Measurements from ENCODE around the gene PCBP3. TPM values are rescaled to one million over a fixed set of nuclear protein-coding genes. Genes with fewer than 3 reads are reported as not detected.

The PCBP3 gene
- total and polyA plus RNA-seq, 2 of the 8 experiments (the other 6 are each of a cell fraction or from before 2014, with no cell fraction given), result 3.5 to 6.3 TPM

- ChIA-PET CTCF (ENCODE audit: partially characterized antibody) (no interaction called here), POLR2A (ENCODE audit: partially characterized antibody) (no interaction called here)
- no peak for DNase-seq (ENCODE audit: low read depth in 1 of 2, low spot score in 2 of 2)
- no peaks in the 10 kb centered on the region for H3K36me3 ChIP-seq (ENCODE audit: control insufficient read depth in 2 of 4, insufficient read depth in 4 of 4, low read length in 3 of 4)
- peaks cover 2 to 3% of the 10 kb centered on the region in 2 experiments for H4K20me1 ChIP-seq (replicated peaks in 1 of 2; ENCODE audit: control insufficient read depth in 1 of 2, insufficient read depth in 2 of 2, low read length in 2 of 2)
- no peak overlapping the region for H3K9ac ChIP-seq (replicated peaks in 1 of 4; ENCODE audit: extremely low read depth in 1 of 4, low read depth in 3 of 4, low read length in 3 of 4)
- no peak overlapping the region for H3K23ac ChIP-seq (ENCODE audit: insufficient read length)
- no peak overlapping the region for H4K5ac ChIP-seq (ENCODE audit: insufficient read length, low read depth, low read length)
- H2AK5ac ChIP-seq (ENCODE audit: low read depth, low read length), result no peak overlapping the region
- no peak overlapping the region for H2AFZ ChIP-seq (ENCODE audit: low read length)
- no peaks in the 10 kb centered on the region for H3K79me2 ChIP-seq (ENCODE audit: control insufficient read depth in 1 of 2, insufficient read depth in 2 of 2, low read length in 2 of 2)
- TF ChIP-seq SIX5 (IDR thresholded peaks at IDR 0.05; ENCODE audit: low read depth, low read length) (no peak), NRF1 (IDR thresholded peaks at IDR 0.05; ENCODE audit: low read depth, low read length) (no peak), SP1 (IDR thresholded peaks at IDR 0.05; ENCODE audit: low read depth, low read length) (no peak), USF2 (IDR thresholded peaks at IDR 0.05; ENCODE audit: low read length) (no peak), RNF2 (IDR thresholded peaks at IDR 0.05; ENCODE audit: borderline replicate concordance, low read depth, low read length, missing control alignments, poor library complexity, severe bottlenecking) (no peak), BCL11A (IDR thresholded peaks at IDR 0.05; ENCODE audit: low read depth in 2 of 2, low read length in 2 of 2) (no peak), TBP (IDR thresholded peaks at IDR 0.05; ENCODE audit: low read depth, low read length) (no peak), TAF7 (optimal IDR thresholded peaks at IDR 0.05; ENCODE audit: borderline replicate concordance, low read depth, low read length) (no peak), RAD21 (IDR thresholded peaks at IDR 0.05 in 1 of 2, conservative IDR thresholded peaks at IDR 0.05 in 1 of 2; ENCODE audit: low read depth in 2 of 2, low read length in 2 of 2) (no peak), BACH1 (IDR thresholded peaks at IDR 0.05; ENCODE audit: low read length) (no peak), POLR2A (IDR thresholded peaks at IDR 0.05; ENCODE audit: control extremely low read depth in 1 of 2, low read depth in 2 of 2, low read length in 2 of 2) (no peak), KDM5A (IDR thresholded peaks at IDR 0.05; ENCODE audit: low read length) (no peak), KDM4A (IDR thresholded peaks at IDR 0.05; ENCODE audit: low read depth, low read length, severe bottlenecking) (no peak), CBX5 (IDR thresholded peaks at IDR 0.05; ENCODE audit: low read depth, low read length) (no peak)
- H4K91ac ChIP-seq (replicated peaks; ENCODE audit: insufficient read length, low read length), result no peak overlapping the region
- H2BK20ac ChIP-seq (ENCODE audit: low read length), result no peak overlapping the region
- no peak overlapping the region for H3K4me2 ChIP-seq (ENCODE audit: insufficient read depth in 1 of 2, low read depth in 2 of 2, low read length in 2 of 2)
- no peaks in the 10 kb centered on the region for H3K9me3 ChIP-seq (ENCODE audit: insufficient read depth in 2 of 2, low read depth in 1 of 2, low read length in 1 of 2)
- H3K18ac ChIP-seq (ENCODE audit: extremely low read depth, low read length), result no peak overlapping the region
- no peak for FAIRE-seq
- H3K27ac ChIP-seq (ENCODE audit: low read depth, low read length), result no peak overlapping the region
- H2BK5ac ChIP-seq (ENCODE audit: low read depth, low read length), result no peak overlapping the region
- WGBS, 2 experiments (ENCODE audit: extremely low coverage in 1 of 2, insufficient coverage in 1 of 2, insufficient read length in 1 of 2, insufficient replicate concordance in 2 of 2, low coverage in 1 of 2, low lambda C conversion rate in 2 of 2, missing lambda C conversion rate in 1 of 2), result 92% methylated on average over 12 of the region's 24 CpGs; no CpG with 5 or more reads in 1 of the 2 experiments
- no peak overlapping the region for H3K14ac ChIP-seq (ENCODE audit: insufficient read length)
- H3K4me3 ChIP-seq (ENCODE audit: extremely low read depth in 1 of 4, insufficient read depth in 2 of 4, low read depth in 3 of 4, low read length in 4 of 4), result no peak overlapping the region
- H4K8ac ChIP-seq (ENCODE audit: extremely low read depth, insufficient read depth, low read length), result no peak overlapping the region
- H3K4ac ChIP-seq (replicated peaks; ENCODE audit: insufficient read length, low read depth, low read length), result no peak overlapping the region
- H2BK12ac ChIP-seq (ENCODE audit: low read depth, low read length), result no peak overlapping the region
- no peaks in the 10 kb centered on the region for H3K23me2 ChIP-seq (ENCODE audit: low read depth, low read length)
- H3K56ac ChIP-seq (replicated peaks; ENCODE audit: insufficient read length, low read depth, low read length), result no peak overlapping the region
- no peaks in the 10 kb centered on the region for H3K79me1 ChIP-seq (ENCODE audit: low read depth, low read length)
- H3K27me3 ChIP-seq (replicated peaks in 1 of 4; ENCODE audit: control insufficient read depth in 3 of 4, extremely low read depth in 1 of 4, insufficient read depth in 3 of 4, low read length in 3 of 4), result 0 out of 7 replicates have a peak, but pooled peaks cover 0 to 2% (median 0%) of the 10 kb centered on the region in 4 experiments
- no peak overlapping the region for H2BK120ac ChIP-seq (replicated peaks; ENCODE audit: low read depth, low read length)
- H2BK15ac ChIP-seq (ENCODE audit: low read length), result no peak overlapping the region
- peaks cover 0 to 8% (median 2%) of the 10 kb centered on the region in 4 experiments; a peak in 2 of 7 replicates for H3K4me1 ChIP-seq (replicated peaks in 1 of 4; ENCODE audit: control insufficient read depth in 3 of 4, insufficient read depth in 4 of 4, low read length in 3 of 4)
These were observed 255.3 kb downstream of the PCBP3 start for GRCh38 chr21:45898781-45899180.
